LNCaP clone FGC (cell line): ENCODE results near the gene SOX6.

Source experiments
- DNase-seq: peaks from one replicate; pipeline ENCODE4 v3.0.0-alpha.2; 2011; ENCODE audit warnings: low read depth
- H3K4me3 ChIP-seq: 2 replicates; pipeline ENCODE4 v1.5.1; 2011; ENCODE audit warnings: mild to moderate bottlenecking, low read depth, low read length, control low read depth
- TF ChIP-seq, protein P1 (sequence below): IDR thresholded peaks from 2 replicates; pipeline ENCODE4 v1.5.1; 2012; ENCODE audit warnings: mild to moderate bottlenecking; ENCODE audit not compliant: control insufficient read depth, insufficient read depth; ENCODE audit errors: extremely low read depth

The SOX6 gene

GRCh38 chr11:16179676-16180075 is 176.7 kb downstream of the SOX6 start:
- DNase-seq: no peak
- TF ChIP-seq, protein P1, sequence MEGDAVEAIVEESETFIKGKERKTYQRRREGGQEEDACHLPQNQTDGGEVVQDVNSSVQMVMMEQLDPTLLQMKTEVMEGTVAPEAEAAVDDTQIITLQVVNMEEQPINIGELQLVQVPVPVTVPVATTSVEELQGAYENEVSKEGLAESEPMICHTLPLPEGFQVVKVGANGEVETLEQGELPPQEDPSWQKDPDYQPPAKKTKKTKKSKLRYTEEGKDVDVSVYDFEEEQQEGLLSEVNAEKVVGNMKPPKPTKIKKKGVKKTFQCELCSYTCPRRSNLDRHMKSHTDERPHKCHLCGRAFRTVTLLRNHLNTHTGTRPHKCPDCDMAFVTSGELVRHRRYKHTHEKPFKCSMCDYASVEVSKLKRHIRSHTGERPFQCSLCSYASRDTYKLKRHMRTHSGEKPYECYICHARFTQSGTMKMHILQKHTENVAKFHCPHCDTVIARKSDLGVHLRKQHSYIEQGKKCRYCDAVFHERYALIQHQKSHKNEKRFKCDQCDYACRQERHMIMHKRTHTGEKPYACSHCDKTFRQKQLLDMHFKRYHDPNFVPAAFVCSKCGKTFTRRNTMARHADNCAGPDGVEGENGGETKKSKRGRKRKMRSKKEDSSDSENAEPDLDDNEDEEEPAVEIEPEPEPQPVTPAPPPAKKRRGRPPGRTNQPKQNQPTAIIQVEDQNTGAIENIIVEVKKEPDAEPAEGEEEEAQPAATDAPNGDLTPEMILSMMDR: no peak
- no peak overlapping the region for H3K4me3 ChIP-seq

DNA sequence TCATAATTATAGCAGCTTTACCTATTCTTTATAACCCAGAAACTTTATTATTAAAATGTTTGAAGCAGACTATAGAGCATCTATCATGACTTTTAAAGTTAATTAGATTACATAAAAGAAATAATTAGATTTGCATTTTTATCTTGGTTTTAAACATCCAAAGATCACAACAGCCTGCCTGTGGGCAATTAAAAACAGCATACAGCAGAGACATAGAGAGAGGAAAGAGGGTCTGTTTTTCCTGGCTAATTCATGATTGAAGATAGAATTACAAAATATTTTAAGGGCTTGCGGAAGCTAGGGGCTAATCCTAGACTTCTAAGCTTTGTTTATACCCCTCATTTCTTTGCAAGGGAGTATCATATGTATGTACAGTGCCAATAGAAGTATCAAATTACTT is 178.1 kb downstream of the SOX6 start:
- TF ChIP-seq, protein P1: no peak
- no peak overlapping the region for H3K4me3 ChIP-seq
- DNase-seq: no peak

DNA sequence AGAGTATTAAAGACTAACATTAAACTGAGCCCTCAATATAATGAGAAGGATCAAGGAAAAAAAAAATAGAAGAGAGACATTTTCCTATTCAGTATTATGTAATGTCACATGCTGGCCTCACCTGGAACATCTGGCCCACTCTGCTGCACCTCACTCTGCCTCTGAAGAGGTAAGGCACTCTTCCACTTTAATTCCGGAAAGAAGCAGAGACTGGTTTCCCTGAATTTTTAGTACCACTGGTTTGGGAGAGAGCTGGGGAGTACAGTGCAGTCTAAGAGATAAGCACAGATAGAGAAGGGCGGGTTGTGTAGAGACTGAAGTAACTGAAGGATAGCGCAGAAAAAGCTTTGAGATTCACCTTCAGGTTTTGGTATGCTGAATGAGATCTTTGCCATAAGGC is 178.7 kb downstream of the SOX6 start:
- TF ChIP-seq, protein P1: no peak
- no peak overlapping the region for H3K4me3 ChIP-seq
- DNase-seq: no peak

- no peak for DNase-seq
- no peak overlapping the region for H3K4me3 ChIP-seq
- TF ChIP-seq, protein P1: no peak
These were observed 182.5 kb downstream of the SOX6 start for GRCh38 chr11:16173798-16174197.

DNA sequence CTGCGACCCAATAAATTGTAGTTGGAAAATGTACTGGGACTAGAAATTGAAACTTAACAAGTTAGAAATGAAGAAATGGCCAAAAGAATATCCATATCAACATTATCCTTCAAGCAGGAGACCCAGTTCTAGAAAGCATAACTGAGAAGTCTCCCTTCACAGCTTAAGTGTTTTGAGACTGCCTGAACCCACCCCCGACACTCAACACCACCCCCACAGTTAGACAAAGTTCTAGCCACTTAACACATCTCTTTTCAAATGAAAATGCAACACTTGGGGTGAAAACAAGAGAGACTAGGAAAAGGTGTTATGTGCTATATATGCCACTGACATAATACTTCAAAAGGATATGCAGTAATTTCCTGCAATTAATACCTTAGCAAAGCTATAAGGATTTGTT is 184.5 kb downstream of the SOX6 start:
- H3K4me3 ChIP-seq: no peak overlapping the region
- DNase-seq: no peak
- TF ChIP-seq, protein P1: no peak

DNA sequence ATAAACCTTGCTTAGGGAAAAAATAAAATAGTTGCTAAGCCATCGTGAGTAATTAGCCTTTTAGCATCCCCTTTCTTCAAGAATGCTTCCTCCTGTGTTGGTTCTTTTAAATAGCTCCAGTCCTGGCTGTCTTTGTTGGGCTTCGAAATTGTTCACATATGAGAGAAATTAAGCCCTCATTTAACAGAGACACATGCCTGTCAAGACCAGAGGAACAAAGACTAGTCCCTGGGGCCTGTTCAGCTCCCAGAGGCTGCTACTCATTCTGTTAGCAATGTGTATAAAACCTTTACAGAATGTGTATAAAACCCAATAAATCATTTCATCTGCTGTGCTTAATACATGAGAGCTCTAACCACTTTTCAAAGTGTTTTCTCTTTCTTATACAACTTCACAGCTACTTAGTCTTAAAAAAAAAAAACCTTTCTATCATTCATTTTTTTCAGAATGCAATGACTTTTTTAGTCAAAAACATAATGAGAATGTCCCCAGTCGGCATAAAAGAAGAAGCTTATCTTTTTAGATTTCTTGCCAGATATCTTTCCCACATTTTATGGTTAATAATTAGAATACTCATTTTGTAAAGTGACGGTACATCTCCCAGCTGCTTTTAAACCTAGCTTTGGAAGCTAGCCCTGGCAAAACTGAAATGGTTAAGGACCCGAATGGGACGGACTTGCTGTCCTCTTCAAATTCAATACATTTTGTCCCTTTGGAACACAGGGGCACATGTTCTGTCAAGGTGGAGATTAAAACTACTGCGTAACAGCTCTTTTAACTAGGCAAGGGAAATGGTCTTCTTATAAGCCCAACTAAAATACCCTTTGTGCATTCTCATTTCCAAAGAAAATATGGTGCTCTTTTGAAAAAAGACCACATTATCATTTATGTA is 186.1 kb downstream of the SOX6 start:
- TF ChIP-seq, protein P1: no peak
- no peak for DNase-seq
- H3K4me3 ChIP-seq: no peak overlapping the region

- DNase-seq: no peak
- H3K4me3 ChIP-seq: no peak overlapping the region
- TF ChIP-seq, protein P1: no peak
These were observed 186.8 kb downstream of the SOX6 start for GRCh38 chr11:16169541-16169940.
